GM10248 (cell line): Measurements from ENCODE around the gene GAK.

Experiments used
- CTCF ChIA-PET: fragments of 300-600 bp; sonication (Branson Sonifier 250); formaldehyde crosslinking; extraction: SDS; loops from one replicate; lab custom pipeline; 2021; ENCODE audit warnings: antibody characterized with exemption; lab: Yijun Ruan, JAX
- POLR2A ChIA-PET: fragments of 350-650 bp; sonication (Branson Sonifier 250); formaldehyde crosslinking; extraction: SDS; loops from one replicate; lab custom pipeline; 2020; ENCODE audit warnings: antibody characterized with exemption; lab: Yijun Ruan, JAX
- DNase-seq: peaks from one replicate; pipeline ENCODE4 v3.0.0; 2012; ENCODE audit errors: extremely low spot score
- CTCF ChIP-seq: IDR thresholded peaks from 2 replicates; pipeline ENCODE4 v1.5.1; 2012; ENCODE audit warnings: mild to moderate bottlenecking, low read depth; ENCODE audit errors: extremely low read depth, missing control alignments, control extremely low read depth

The GAK gene

GRCh38 chr4:911871-912490 lies 20.1 kb downstream of the GAK start:
- no peak for TF ChIP-seq CTCF
- no peak for DNase-seq
- CTCF ChIA-PET = interaction anchor here (1.8 kb wide), 1 partner anchor 10 kb away, joined by 5 read pairs; no protein-coding TSS in a partner anchor
- POLR2A ChIA-PET = no interaction called here

- CTCF ChIA-PET = no interaction called here
- no peak for TF ChIP-seq CTCF
- POLR2A ChIA-PET = no interaction called here
- no peak for DNase-seq
These were observed 20.8 kb downstream of the GAK start for GRCh38 chr4:911221-911751.

DNA sequence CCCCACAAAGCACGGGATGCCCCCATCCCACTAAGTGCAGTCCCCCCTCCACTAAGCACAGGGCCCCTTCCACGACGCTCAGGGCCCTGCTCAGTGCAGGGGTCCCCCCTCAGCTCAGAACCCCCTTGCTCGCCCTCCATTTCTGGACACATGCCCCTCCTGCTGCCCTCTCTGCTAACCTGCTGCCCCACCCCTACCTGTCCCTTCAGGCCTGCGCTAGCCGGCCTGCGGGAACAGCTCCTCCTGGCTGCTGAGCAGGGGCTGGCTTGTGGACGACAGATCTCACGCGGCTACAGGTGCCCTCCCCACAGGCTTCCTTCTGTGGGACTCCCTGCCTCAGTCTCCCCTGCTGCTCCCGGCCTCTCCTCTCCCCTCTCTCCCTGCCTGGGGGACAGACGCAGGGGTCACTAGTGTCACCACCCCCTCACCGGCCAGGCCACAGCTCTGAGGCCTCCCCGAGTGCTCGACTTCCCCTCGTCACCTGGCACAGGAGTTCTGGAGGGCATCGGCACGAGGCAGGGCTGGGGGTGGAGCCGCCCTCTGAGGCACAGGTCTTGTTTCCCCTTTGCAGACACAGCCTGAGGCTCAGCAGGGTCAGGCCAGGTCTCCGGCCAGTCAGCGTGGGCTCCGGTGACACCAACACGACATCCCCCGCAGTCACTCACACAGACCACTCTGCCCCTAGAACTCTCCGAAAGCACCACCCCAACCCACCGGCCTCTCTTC lies 21.6 kb downstream of the GAK start:
- no peak for TF ChIP-seq CTCF
- no peak for DNase-seq
- POLR2A ChIA-PET = no interaction called here
- CTCF ChIA-PET = no interaction called here

- TF ChIP-seq CTCF = no peak
- CTCF ChIA-PET = interaction anchor here (0.7 kb wide), 1 partner anchor 23 kb away, joined by 3 read pairs; the partner anchor contains the start of genes GAK and TMEM175
- POLR2A ChIA-PET = no interaction called here
These were observed 22.3 kb downstream of the GAK start for GRCh38 chr4:909821-910220.

GRCh38 chr4:909131-909571 lies 23.0 kb downstream of the GAK start:
- POLR2A ChIA-PET = no interaction called here
- DNase-seq = no peak
- no peak for TF ChIP-seq CTCF

More at GRCh38 chr4:909821-910220, 22.3 kb downstream of the GAK start:
- no peak for DNase-seq

GRCh38 chr4:907691-908425 lies 24.3 kb downstream of the GAK start:
- DNase-seq = no peak
- no peak for TF ChIP-seq CTCF
- CTCF ChIA-PET = no interaction called here

More at GRCh38 chr4:909131-909571, 23.0 kb downstream of the GAK start:
- CTCF ChIA-PET = interaction anchor here (0.7 kb wide), 1 partner anchor 23 kb away, joined by 3 read pairs; the partner anchor contains the start of genes GAK and TMEM175

More at GRCh38 chr4:907691-908425, 24.3 kb downstream of the GAK start:
- POLR2A ChIA-PET = no interaction called here
